HEK293 (cell line): Measurements from ENCODE around the gene DNAJB2.
A peak's percentile ranks its signal among the peaks of the same experiment; 100 is the strongest.

Experiments used
- CTCF ChIA-PET: fragments of 350-600 bp; formaldehyde crosslinking; extraction: SDS; loops from one replicate; lab custom pipeline; 2021; ENCODE audit warnings: antibody characterized with exemption; lab: Yijun Ruan, JAX
- POLR2A ChIA-PET: fragments of 300-600 bp; formaldehyde crosslinking; extraction: SDS; loops from one replicate; lab custom pipeline; 2020; ENCODE audit warnings: antibody characterized with exemption, inconsistent platforms; lab: Yijun Ruan, JAX
- H3K27ac ChIP-seq: fragments of 200-500 bp; sonication (Bioruptor generic); 2 replicates; pipeline ENCODE4 v1.5.1; 2014; ENCODE audit warnings: low read depth, low read length, control low read depth, inconsistent platforms; ENCODE audit errors: extremely low read depth
- H3K36me3 ChIP-seq, 2 experiments: fragments of 200-500 bp in 1 of 2; sonication (Bioruptor generic) in 1 of 2; 1 replicate in 1 of 2; 2 replicates in 1 of 2; pipeline ENCODE4 v1.5.1; 2014 to 2017; ENCODE audit warnings: inconsistent platforms in 2 of 2, low read length in 2 of 2; ENCODE audit not compliant: control insufficient read depth in 2 of 2, insufficient read depth in 1 of 2
- H3K4me1 ChIP-seq: fragments of 200-500 bp; sonication (Bioruptor generic); 2 replicates; pipeline ENCODE4 v1.5.1; 2014; ENCODE audit warnings: mild to moderate bottlenecking, low read length, inconsistent platforms; ENCODE audit not compliant: control insufficient read depth, insufficient read depth
- H3K4me3 ChIP-seq: 2 replicates; pipeline ENCODE4 v1.5.1; 2011; ENCODE audit warnings: low read depth, mild to moderate bottlenecking, control low read depth, low read length, moderate library complexity
- H3K9me3 ChIP-seq: fragments of 200-500 bp; sonication (Bioruptor generic); 2 replicates; pipeline ENCODE4 v1.5.1; 2014; ENCODE audit warnings: low read depth, low read length, inconsistent platforms; ENCODE audit not compliant: control insufficient read depth, insufficient read depth
- INSM2 ChIP-seq: fragments of 450-650 bp; formaldehyde crosslinking; IDR thresholded peaks from 2 replicates; pipeline ENCODE4 v1.5.1; 2016; ENCODE audit warnings: missing biosample characterization, missing genetic modification characterization
- KLF16 ChIP-seq: fragments of 450-650 bp; formaldehyde crosslinking; IDR thresholded peaks from 2 replicates; pipeline ENCODE4 v1.5.1; 2017; ENCODE audit warnings: missing biosample characterization, missing genetic modification characterization
- PATZ1 ChIP-seq: fragments of 450-650 bp; formaldehyde crosslinking; IDR thresholded peaks from 2 replicates; pipeline ENCODE4 v1.5.1; 2016; ENCODE audit warnings: missing biosample characterization, missing genetic modification characterization
- SCRT1 ChIP-seq: fragments of 450-650 bp; formaldehyde crosslinking; IDR thresholded peaks from 2 replicates; pipeline ENCODE4 v1.5.1; 2016; ENCODE audit warnings: missing biosample characterization, missing genetic modification characterization, borderline replicate concordance
- SCRT2 ChIP-seq: fragments of 450-650 bp; formaldehyde crosslinking; IDR thresholded peaks from 2 replicates; pipeline ENCODE4 v1.5.1; 2016; ENCODE audit warnings: missing biosample characterization, missing genetic modification characterization
- ZBTB10 ChIP-seq: fragments of 450-650 bp; formaldehyde crosslinking; IDR thresholded peaks from 2 replicates; pipeline ENCODE4 v1.5.1; 2016; ENCODE audit warnings: missing biosample characterization, missing genetic modification characterization
- ZBTB17 ChIP-seq: fragments of 450-650 bp; formaldehyde crosslinking; IDR thresholded peaks from 2 replicates; pipeline ENCODE4 v1.5.1; 2016; ENCODE audit warnings: missing biosample characterization, missing genetic modification characterization
- ZBTB48 ChIP-seq: fragments of 450-650 bp; formaldehyde crosslinking; IDR thresholded peaks from 2 replicates; pipeline ENCODE4 v1.5.1; 2016; ENCODE audit warnings: missing biosample characterization, missing genetic modification characterization
- ZIC2 ChIP-seq: fragments of 450-650 bp; formaldehyde crosslinking; IDR thresholded peaks from 2 replicates; pipeline ENCODE4 v1.5.1; 2016; ENCODE audit warnings: missing biosample characterization, missing genetic modification characterization
- ZNF23 ChIP-seq: fragments of 450-650 bp; formaldehyde crosslinking; IDR thresholded peaks from 2 replicates; pipeline ENCODE4 v1.5.1; 2016; ENCODE audit warnings: missing biosample characterization, missing genetic modification characterization, borderline replicate concordance
- ZNF324 ChIP-seq: fragments of 450-650 bp; formaldehyde crosslinking; IDR thresholded peaks from 2 replicates; pipeline ENCODE4 v1.5.1; 2016; ENCODE audit warnings: missing biosample characterization, missing genetic modification characterization
- ZNF37A ChIP-seq: fragments of 450-650 bp; IDR thresholded peaks from 2 replicates; pipeline ENCODE4 v1.5.1; 2018; ENCODE audit warnings: missing biosample characterization, missing genetic modification characterization
- ZNF416 ChIP-seq: fragments of 450-650 bp; formaldehyde crosslinking; IDR thresholded peaks from 2 replicates; pipeline ENCODE4 v1.5.1; 2016; ENCODE audit warnings: missing biosample characterization, missing genetic modification characterization
- ZNF48 ChIP-seq: fragments of 450-650 bp; formaldehyde crosslinking; IDR thresholded peaks from 2 replicates; pipeline ENCODE4 v1.5.1; 2016; ENCODE audit warnings: missing biosample characterization, missing genetic modification characterization
- ZNF513 ChIP-seq: fragments of 450-650 bp; IDR thresholded peaks from 2 replicates; pipeline ENCODE4 v1.5.1; 2018; ENCODE audit warnings: missing biosample characterization, missing genetic modification characterization
- ZNF621 ChIP-seq: fragments of 450-650 bp; formaldehyde crosslinking; IDR thresholded peaks from 2 replicates; pipeline ENCODE4 v1.5.1; 2017; ENCODE audit warnings: missing biosample characterization, missing genetic modification characterization
- ZNF645 ChIP-seq: fragments of 450-650 bp; formaldehyde crosslinking; IDR thresholded peaks from 2 replicates; pipeline ENCODE4; 2016; ENCODE audit warnings: missing biosample characterization, missing genetic modification characterization
- ZNF76 ChIP-seq: fragments of 450-650 bp; formaldehyde crosslinking; IDR thresholded peaks from 2 replicates; pipeline ENCODE4; 2016; ENCODE audit warnings: low read depth, missing biosample characterization, missing genetic modification characterization, borderline replicate concordance
- ZNF776 ChIP-seq: fragments of 450-650 bp; formaldehyde crosslinking; IDR thresholded peaks from 2 replicates; pipeline ENCODE4 v1.5.0; 2017; ENCODE audit warnings: missing biosample characterization, missing genetic modification characterization, borderline replicate concordance
- ZSCAN30 ChIP-seq: fragments of 450-650 bp; IDR thresholded peaks from 2 replicates; pipeline ENCODE4 v1.5.1; 2018; ENCODE audit warnings: missing biosample characterization, mild to moderate bottlenecking, missing genetic modification characterization, moderate library complexity

Gene DNAJB2

GRCh38 chr2:219269362-219270054 lies 9.7 kb upstream of the DNAJB2 start:
- TF ChIP-seq ZNF23 (tag by site-specific recombination) = no peak
- no peak for TF ChIP-seq ZNF416
- TF ChIP-seq ZBTB17 (tag by site-specific recombination) = peak; percentile 77
- TF ChIP-seq ZNF76 (tag by site-specific recombination) = 0 out of 2 replicates have a peak, but pooled peaks have one; percentile 19
- peak; percentile 43; the same call in 1 of the 2 replicates for TF ChIP-seq SCRT1 (tag by site-specific recombination)
- no peak for TF ChIP-seq KLF16 (tag by site-specific recombination)
- TF ChIP-seq SCRT2 = peak; percentile 86
- TF ChIP-seq ZIC2 (tag by site-specific recombination) = peak; percentile 80
- 0 out of 2 replicates have a peak, but pooled peaks have one; percentile 20 for TF ChIP-seq ZBTB48 (tag by site-specific recombination)
- TF ChIP-seq, all 188 proteins: peak for 6
- POLR2A ChIA-PET = interaction anchor here (0.8 kb wide), 1 partner anchor 24 kb away, joined by 3 read pairs; the partner anchor contains the start of genes GLB1L and STK16
- no peaks in the 10 kb centered on the region for H3K9me3 ChIP-seq
- H3K27ac ChIP-seq = no peak overlapping the region
- CTCF ChIA-PET = interaction anchor here (0.8 to 1.4 kb wide), 2 partner anchors 8 to 25 kb away, joined by 6 to 7 read pairs; no protein-coding TSS in a partner anchor
- no peaks in the 10 kb centered on the region for H3K4me1 ChIP-seq
- no peaks in the 10 kb centered on the region for H3K36me3 ChIP-seq
- H3K4me3 ChIP-seq = no peak overlapping the region

GRCh38 chr2:219270055-219270372 lies 9.2 kb upstream of the DNAJB2 start:
- no peaks in the 10 kb centered on the region for H3K36me3 ChIP-seq
- H3K4me1 ChIP-seq = no peaks in the 10 kb centered on the region
- CTCF ChIA-PET = interaction anchor here (1.4 kb wide), 1 partner anchor 25 kb away, joined by 7 read pairs; no protein-coding TSS in a partner anchor
- no peak overlapping the region for H3K27ac ChIP-seq
- H3K4me3 ChIP-seq = no peak overlapping the region
- POLR2A ChIA-PET = interaction anchor here (0.8 kb wide), 1 partner anchor 24 kb away, joined by 3 read pairs; the partner anchor contains the start of genes GLB1L and STK16
- no peaks in the 10 kb centered on the region for H3K9me3 ChIP-seq
- TF ChIP-seq ZNF621 (tag by site-specific recombination) (no peak), ZNF37A (no peak), ZBTB10 (tag by site-specific recombination) (no peak), ZSCAN30 (tag by site-specific recombination) (no peak), ZNF776 (no peak), ZNF324 (tag by site-specific recombination) (no peak), ZNF48 (no peak), PATZ1 (tag by site-specific recombination) (no peak), ZNF645 (tag by site-specific recombination) (no peak), ZNF513 (tag by site-specific recombination) (no peak), INSM2 (tag by site-specific recombination) (no peak)
